ENCODE measurements around the gene DPEP1. TPM values are rescaled to one million over a fixed set of nuclear protein-coding genes. Genes with fewer than 3 reads are reported as not detected.
"Not testable (repeated sequence)": the region's sequence is repeated elsewhere in the genome, so short reads cannot be mapped to it uniquely, and the experiment has no call there.

DPEP1 gene
- total RNA-seq, 2 experiments from 2014 or later: not detected

- CTCF ChIA-PET: interaction anchor here (1.5 kb wide), 1 partner anchor 46 kb away, joined by 6 read pairs; no protein-coding TSS in a partner anchor
- H3K4me3 Mint-ChIP-seq: no peak overlapping the region
These were observed 40.3 kb downstream of the DPEP1 start for GRCh38 chr16:89653656-89654295.

DNA sequence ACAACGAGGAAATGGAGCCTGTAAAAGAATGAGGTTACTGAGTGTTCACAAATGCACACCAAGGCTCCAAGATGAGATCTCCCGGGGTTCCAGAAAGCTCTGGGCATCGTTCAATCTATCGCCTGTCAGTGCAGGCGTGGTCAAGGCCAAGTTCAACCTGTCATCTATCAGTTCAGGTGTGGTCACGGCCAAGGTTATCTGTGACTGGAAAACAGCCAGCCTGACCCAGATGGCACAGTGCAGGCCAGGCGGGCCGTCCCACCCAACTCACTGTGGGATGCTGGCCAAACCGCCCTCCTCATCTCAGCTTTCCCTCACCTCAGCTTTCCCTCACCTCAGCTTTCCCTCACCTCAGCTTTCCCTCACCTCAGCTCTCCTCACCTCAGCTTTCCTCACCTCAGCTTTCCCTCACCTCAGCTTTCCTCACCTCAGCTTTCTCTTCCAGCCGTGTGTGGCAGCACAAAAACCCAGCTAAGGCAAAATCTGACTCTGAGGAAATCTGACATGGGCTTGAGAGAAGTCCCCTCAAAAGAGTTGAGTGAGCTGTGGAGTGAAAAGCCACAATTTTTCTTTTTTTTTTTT, 41.7 kb downstream of the DPEP1 start:
- CTCF ChIA-PET: interaction anchor here (1.0 kb wide), 1 partner anchor 45 kb away, joined by 4 read pairs; no protein-coding TSS in a partner anchor
- Mint-ChIP-seq H3K27me3 (ENCODE audit: low read depth) (no peaks in the 10 kb centered on the region), H3K4me3 (peak overlapping the region; percentile 91), H3K27ac (peak overlapping the region; percentile 41), H3K9me3 (no peaks in the 10 kb centered on the region), H3K36me3 (ENCODE audit: low read depth) (peaks cover 9% of the 10 kb centered on the region), H3K4me1 (ENCODE audit: low read depth) (peaks cover 32% of the 10 kb centered on the region)
- no peak for DNase-seq
- intact Hi-C loops (cut with micrococcal nuclease): loop anchor here (10.0 kb wide), 1 partner anchor 410 kb away; no protein-coding TSS in a partner anchor

More at GRCh38 chr16:89653656-89654295, 40.3 kb downstream of the DPEP1 start:
- intact Hi-C loops (cut with micrococcal nuclease): loop anchor here (10.0 kb wide), 1 partner anchor 409 kb away; no protein-coding TSS in a partner anchor
- H3K27me3 Mint-ChIP-seq (ENCODE audit: low read depth): no peaks in the 10 kb centered on the region
- H3K36me3 Mint-ChIP-seq (ENCODE audit: low read depth): peaks cover 14% of the 10 kb centered on the region
- no peaks in the 10 kb centered on the region for H3K9me3 Mint-ChIP-seq
- no peak for DNase-seq
- H3K4me1 Mint-ChIP-seq (ENCODE audit: low read depth): peaks cover 29% of the 10 kb centered on the region
- no peak overlapping the region for H3K27ac Mint-ChIP-seq

DNA sequence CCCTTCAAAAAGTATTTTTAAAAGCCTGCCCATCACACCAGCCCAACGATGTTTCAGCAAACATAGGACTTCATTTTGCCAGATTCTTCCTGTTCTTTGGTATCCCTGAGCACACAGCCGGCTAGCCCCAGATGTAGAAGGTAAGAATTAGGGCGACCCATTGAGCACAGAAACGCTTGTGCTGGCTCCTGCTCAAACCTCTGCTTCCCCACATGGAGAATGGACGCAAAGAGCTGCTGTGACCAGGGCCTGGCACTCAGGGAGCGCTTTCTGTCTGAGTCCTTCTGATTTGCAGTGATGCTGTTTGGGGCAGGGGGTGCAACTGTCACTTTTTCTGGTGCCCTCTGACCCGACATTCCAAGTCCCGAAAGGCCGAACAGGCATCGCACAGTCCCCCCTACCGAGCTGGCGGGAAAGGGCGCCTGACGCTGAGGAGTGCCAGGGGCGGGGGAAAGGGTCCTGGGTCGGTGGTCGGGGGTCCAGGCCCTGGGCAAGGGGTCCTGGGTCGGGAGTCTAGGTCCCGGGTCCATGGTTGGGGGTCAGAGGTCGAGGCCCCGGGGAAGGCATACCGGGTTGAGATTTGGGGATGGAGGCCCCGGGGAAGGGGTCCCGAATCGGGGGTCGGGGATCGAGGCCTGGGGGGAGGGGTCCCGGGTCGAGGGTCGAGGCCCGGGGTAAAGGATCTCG, 43.1 kb downstream of the DPEP1 start:
- H3K27me3 Mint-ChIP-seq (ENCODE audit: low read depth): no peaks in the 10 kb centered on the region
- H3K36me3 Mint-ChIP-seq (ENCODE audit: low read depth): peaks cover 19% of the 10 kb centered on the region
- H3K4me1 Mint-ChIP-seq (ENCODE audit: low read depth): peaks cover 32% of the 10 kb centered on the region
- H3K27ac Mint-ChIP-seq: peak overlapping the region; percentile 61
- DNase-seq: no peak
- no peaks in the 10 kb centered on the region for H3K9me3 Mint-ChIP-seq
- intact Hi-C loops (cut with micrococcal nuclease): loop anchor here (1.0 to 10.0 kb wide), 2 partner anchors 46 to 412 kb away; no protein-coding TSS in a partner anchor
- peak overlapping the region; percentile 91 for H3K4me3 Mint-ChIP-seq
- CTCF ChIA-PET: no interaction called here

DNA sequence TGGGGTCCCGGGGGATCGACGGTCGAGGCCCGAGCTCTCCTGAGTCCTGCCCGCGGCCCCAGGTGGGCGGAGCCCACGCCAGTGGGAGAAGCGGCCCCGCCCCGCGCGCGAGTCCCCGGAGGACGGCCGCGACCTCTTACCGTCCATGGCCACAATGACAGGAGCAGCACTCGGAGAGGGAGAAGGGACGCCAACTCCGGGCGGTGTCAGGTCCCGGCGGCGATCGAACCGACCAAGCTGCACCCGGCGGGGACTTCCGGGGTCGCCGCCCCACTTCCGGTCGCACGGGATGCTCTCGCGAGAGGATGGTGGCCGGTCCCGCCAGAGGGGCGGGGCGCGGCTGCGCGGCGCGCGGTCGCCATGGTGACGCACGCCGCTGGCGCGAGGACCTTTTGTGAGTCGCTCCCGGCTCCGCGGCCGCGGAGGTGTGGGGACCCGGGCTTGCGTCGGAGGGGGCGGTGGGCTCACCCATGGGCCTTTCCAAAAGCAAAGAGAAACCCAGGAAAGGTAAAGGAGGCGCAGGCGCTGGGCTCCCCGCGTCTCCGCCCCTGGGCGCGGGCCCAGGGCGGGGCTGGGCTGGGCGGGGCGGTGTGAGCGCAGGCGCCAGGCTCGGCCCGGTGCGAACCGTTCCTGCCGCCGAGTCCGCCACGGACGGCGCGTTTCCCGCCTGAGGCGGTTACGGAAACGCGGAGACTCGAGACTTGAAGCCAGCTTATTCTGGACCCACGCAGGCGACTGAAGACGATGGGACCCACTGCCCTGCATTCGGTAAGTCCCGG, 44.2 kb downstream of the DPEP1 start, which contains the start of the genes CHMP1A and SPATA33:
Gene CHMP1A, minus strand, starts transcription at position 267 of the 779 bp plus-strand sequence. Its CDS starts 120 bp downstream, at position 147.
Gene SPATA33, plus strand, starts transcription at position 395 of the 779 bp plus-strand sequence. Its CDS starts 76 bp downstream, at position 471.
- Mint-ChIP-seq H3K27ac (peak within 1 kb of the TSS; percentile 77), H3K27me3 (ENCODE audit: low read depth) (no peaks in the 10 kb centered on the region), H3K9me3 (no peaks in the 10 kb centered on the region), H3K36me3 (ENCODE audit: low read depth) (peaks cover 28% of the 10 kb centered on the region), H3K4me1 (ENCODE audit: low read depth) (peaks cover 32% of the 10 kb centered on the region), H3K4me3 (peak within 1 kb of the TSS; percentile 91)
- DNase-seq: peak; percentile 92
- intact Hi-C loops (cut with micrococcal nuclease): loop anchor here (1.0 to 10.0 kb wide), 3 partner anchors 29 to 413 kb away; partner anchors contain the start of gene CDK10
- CTCF ChIA-PET: no interaction called here

DNA sequence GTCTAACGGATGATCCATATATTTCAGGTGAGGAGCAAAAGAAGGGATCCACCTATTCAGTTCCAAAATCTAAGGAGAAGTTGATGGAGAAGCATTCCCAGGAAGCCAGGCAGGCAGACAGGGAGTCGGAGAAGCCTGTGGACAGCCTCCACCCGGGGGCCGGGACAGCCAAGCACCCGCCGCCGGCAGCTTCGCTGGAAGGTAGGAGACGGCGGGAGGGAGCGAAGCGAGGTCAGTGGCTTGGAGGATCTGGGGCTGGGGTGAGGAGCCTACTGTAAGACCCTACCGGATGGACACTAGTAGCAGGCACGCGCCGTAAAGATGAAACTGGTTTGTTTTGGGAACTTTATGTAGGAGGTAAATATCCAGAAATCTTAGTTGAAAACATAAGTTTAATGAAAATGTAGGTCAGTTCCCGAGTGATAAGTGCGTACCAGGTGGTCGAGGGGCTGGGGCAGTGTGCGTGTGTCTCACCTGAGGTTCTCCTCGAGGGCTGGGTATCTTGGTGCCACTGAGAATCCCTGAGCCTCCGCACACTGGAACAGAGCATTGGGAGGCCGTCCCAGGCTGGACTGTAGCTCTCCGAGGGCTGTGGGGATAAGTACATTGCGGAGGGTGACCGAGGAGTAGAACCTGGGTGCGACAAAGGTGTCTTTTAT, 44.9 kb downstream of the DPEP1 start:
- H3K27ac Mint-ChIP-seq: peak overlapping the region; percentile 77
- H3K9me3 Mint-ChIP-seq: no peaks in the 10 kb centered on the region
- peaks cover 32% of the 10 kb centered on the region for H3K4me1 Mint-ChIP-seq (ENCODE audit: low read depth)
- H3K36me3 Mint-ChIP-seq (ENCODE audit: low read depth): peaks cover 33% of the 10 kb centered on the region
- CTCF ChIA-PET: interaction anchor here (0.6 kb wide), 1 partner anchor 41 kb away, joined by 4 read pairs; no protein-coding TSS in a partner anchor
- peak overlapping the region; percentile 91 for H3K4me3 Mint-ChIP-seq
- DNase-seq: no peak
- intact Hi-C loops (cut with micrococcal nuclease): loop anchor here (2.0 to 10.0 kb wide), 2 partner anchors 28 to 414 kb away; partner anchors contain the start of gene CDK10
- no peaks in the 10 kb centered on the region for H3K27me3 Mint-ChIP-seq (ENCODE audit: low read depth)

DNA sequence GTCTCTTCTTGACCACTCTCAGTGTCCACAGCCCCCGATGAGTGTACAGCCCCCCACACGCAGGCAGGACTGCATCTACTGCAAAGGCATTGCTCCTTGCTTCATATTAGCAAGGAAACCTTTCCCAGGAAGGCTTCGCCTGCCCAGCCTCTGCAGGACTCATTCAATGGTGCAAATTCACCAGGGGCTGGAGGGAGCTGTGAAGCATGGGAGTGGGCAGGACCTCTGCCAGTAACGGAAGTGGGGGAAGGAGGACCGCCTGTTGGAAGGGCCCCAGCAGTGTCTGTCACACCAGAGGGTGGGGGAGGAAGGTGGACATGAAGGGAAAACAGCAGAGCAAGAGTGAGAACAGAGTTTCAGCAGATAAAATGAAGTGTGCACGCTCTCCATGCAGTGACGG, 46.7 kb downstream of the DPEP1 start:
- CTCF ChIA-PET: no interaction called here
- no peak overlapping the region for H3K4me3 Mint-ChIP-seq
- H3K9me3 Mint-ChIP-seq: no peaks in the 10 kb centered on the region
- peaks cover 24% of the 10 kb centered on the region for H3K4me1 Mint-ChIP-seq (ENCODE audit: low read depth)
- H3K36me3 Mint-ChIP-seq (ENCODE audit: low read depth): peaks cover 39% of the 10 kb centered on the region
- H3K27me3 Mint-ChIP-seq (ENCODE audit: low read depth): no peaks in the 10 kb centered on the region
- DNase-seq: no peak
- H3K27ac Mint-ChIP-seq: no peak overlapping the region
- intact Hi-C loops (cut with micrococcal nuclease): no loop called here

DNA sequence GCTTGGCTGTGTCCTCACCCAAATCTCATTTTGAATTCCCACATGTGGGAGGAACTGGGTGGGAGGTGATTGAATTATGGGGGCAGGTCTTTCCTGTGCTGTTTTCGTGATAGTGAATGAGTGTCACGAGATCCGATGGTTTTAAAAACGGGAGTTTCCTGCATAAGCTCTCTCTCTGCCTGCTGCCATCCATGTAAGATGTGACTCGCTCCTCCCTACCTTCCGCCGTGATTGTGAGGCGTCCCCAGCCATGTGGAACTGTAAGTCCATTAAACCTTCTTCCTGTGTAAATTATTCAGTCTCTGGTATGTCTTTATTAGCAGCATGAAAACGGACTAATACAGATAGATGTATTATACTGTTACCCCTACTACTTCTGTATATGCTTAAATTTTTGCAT, 47.8 kb downstream of the DPEP1 start:
- Mint-ChIP-seq H3K4me1 (ENCODE audit: low read depth) (peaks cover 15% of the 10 kb centered on the region), H3K27ac (no peak overlapping the region), H3K4me3 (no peak overlapping the region), H3K9me3 (no peaks in the 10 kb centered on the region), H3K27me3 (ENCODE audit: low read depth) (no peaks in the 10 kb centered on the region), H3K36me3 (ENCODE audit: low read depth) (peaks cover 39% of the 10 kb centered on the region)
- no peak for DNase-seq
- intact Hi-C loops (cut with micrococcal nuclease): no loop called here
- CTCF ChIA-PET: no interaction called here

DNA sequence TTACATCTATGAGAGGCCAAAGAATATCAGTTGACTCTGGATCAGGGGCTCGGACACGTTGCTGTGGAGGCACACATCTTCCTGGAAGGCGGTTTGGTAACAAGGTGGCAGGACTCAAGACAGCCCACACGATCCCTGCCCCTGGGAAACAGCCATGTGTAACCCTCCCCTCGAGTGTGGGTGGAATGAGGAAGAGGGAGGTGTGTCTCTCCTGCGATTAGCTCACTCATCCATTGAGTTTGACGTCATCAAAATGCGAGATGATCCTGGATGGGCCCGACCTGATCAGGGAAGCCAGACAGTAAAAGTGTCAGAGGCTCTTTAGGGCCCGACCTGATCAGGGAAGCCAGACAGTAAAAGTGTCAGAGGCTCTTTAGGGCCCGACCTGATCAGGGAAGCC, 50.8 kb downstream of the DPEP1 start:
- H3K4me3 Mint-ChIP-seq; H3K27ac Mint-ChIP-seq; intact Hi-C loops (cut with micrococcal nuclease); H3K9me3 Mint-ChIP-seq; DNase-seq; H3K27me3 Mint-ChIP-seq (ENCODE audit: low read depth): not testable (repeated sequence)
- Mint-ChIP-seq H3K4me1 (ENCODE audit: low read depth) (peaks cover 10% of the 10 kb centered on the region), H3K36me3 (ENCODE audit: low read depth) (peaks cover 33% of the 10 kb centered on the region)
- CTCF ChIA-PET: interaction anchor here (0.6 kb wide), 1 partner anchor 18 kb away, joined by 5 read pairs; no protein-coding TSS in a partner anchor

- intact Hi-C loops (cut with micrococcal nuclease): loop anchor here (1.0 kb wide), 1 partner anchor 93 kb away; no protein-coding TSS in a partner anchor
- H3K27me3 Mint-ChIP-seq (ENCODE audit: low read depth); DNase-seq; H3K9me3 Mint-ChIP-seq; H3K4me3 Mint-ChIP-seq; CTCF ChIA-PET; H3K27ac Mint-ChIP-seq: not testable (repeated sequence)
- H3K4me1 Mint-ChIP-seq (ENCODE audit: low read depth): peaks cover 23% of the 10 kb centered on the region
- H3K36me3 Mint-ChIP-seq (ENCODE audit: low read depth): peaks cover 15% of the 10 kb centered on the region
These were observed 53.6 kb downstream of the DPEP1 start for GRCh38 chr16:89667000-89667399.

DNA sequence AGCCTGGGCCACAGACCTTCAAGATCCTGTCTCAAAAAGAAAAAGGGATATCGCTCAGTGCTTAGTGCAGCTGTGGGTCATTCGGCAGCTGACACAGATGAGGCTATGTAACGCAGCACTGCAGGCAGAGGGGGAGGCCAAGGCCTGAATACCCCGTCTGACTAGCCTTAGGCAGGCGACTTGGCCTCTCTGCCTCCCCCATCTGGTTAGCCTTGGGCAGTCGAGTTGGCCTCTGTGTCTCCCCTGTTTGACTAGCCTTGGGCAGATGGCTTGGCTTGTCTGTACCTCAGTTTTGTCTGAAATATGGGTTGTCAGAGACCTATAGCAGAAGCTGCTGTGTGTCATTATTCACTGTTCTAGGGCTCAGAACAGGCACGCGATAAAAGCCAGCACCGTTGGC, 54.2 kb downstream of the DPEP1 start:
- CTCF ChIA-PET: interaction anchor here (0.9 kb wide), 1 partner anchor 92 kb away, joined by 3 read pairs; the partner anchor contains the start of gene CPNE7

GRCh38 chr16:89668790-89669158, 55.3 kb downstream of the DPEP1 start:
- DNase-seq: no peak
- CTCF ChIA-PET: interaction anchor here (0.7 to 1.4 kb wide), 3 partner anchors 30 to 95 kb away, joined by 3 to 6 read pairs (median 3); no protein-coding TSS in a partner anchor
- Mint-ChIP-seq H3K9me3 (no peaks in the 10 kb centered on the region), H3K4me3 (no peak overlapping the region), H3K27me3 (ENCODE audit: low read depth) (no peaks in the 10 kb centered on the region), H3K36me3 (ENCODE audit: low read depth) (peaks cover 4% of the 10 kb centered on the region), H3K4me1 (ENCODE audit: low read depth) (peaks cover 23% of the 10 kb centered on the region), H3K27ac (no peak overlapping the region)
- intact Hi-C loops (cut with micrococcal nuclease): no loop called here

More for the DNA sequence above, 54.2 kb downstream of the DPEP1 start:
- DNase-seq: no peak
- H3K27me3 Mint-ChIP-seq (ENCODE audit: low read depth): no peaks in the 10 kb centered on the region
- H3K36me3 Mint-ChIP-seq (ENCODE audit: low read depth): peaks cover 11% of the 10 kb centered on the region
- no peak overlapping the region for H3K4me3 Mint-ChIP-seq
- intact Hi-C loops (cut with micrococcal nuclease): loop anchor here (1.0 kb wide), 1 partner anchor 93 kb away; no protein-coding TSS in a partner anchor
- no peak overlapping the region for H3K27ac Mint-ChIP-seq
- peaks cover 23% of the 10 kb centered on the region for H3K4me1 Mint-ChIP-seq (ENCODE audit: low read depth)
- H3K9me3 Mint-ChIP-seq: no peaks in the 10 kb centered on the region
